Fibroblast of mammary gland (primary cell): ENCODE results near the gene OR10V1.

Source experiments
- DNase-seq: peaks from one replicate; pipeline ENCODE4 v3.0.0-alpha.2; 2010; ENCODE audit warnings: low read depth
- H3K4me3 ChIP-seq: 2 replicates; pipeline ENCODE4 v1.5.1; 2011; ENCODE audit warnings: low read depth, mild to moderate bottlenecking, low read length, moderate library complexity; ENCODE audit not compliant: control insufficient read depth
- TF ChIP-seq, protein P1 (sequence below): conservative IDR thresholded peaks from 2 replicates; pipeline ENCODE4 v1.5.1; 2011; ENCODE audit warnings: low read depth, low read length, inconsistent platforms; ENCODE audit not compliant: control insufficient read depth, insufficient read depth

Gene OR10V1

GRCh38 chr11:59668950-59669610, 44.6 kb downstream of the OR10V1 start, which contains the start of gene PATL1:
Gene PATL1 (minus strand): TSS chr11:59669037. CDS start chr11:59668895, 142 bp downstream.
- TF ChIP-seq, protein P1, sequence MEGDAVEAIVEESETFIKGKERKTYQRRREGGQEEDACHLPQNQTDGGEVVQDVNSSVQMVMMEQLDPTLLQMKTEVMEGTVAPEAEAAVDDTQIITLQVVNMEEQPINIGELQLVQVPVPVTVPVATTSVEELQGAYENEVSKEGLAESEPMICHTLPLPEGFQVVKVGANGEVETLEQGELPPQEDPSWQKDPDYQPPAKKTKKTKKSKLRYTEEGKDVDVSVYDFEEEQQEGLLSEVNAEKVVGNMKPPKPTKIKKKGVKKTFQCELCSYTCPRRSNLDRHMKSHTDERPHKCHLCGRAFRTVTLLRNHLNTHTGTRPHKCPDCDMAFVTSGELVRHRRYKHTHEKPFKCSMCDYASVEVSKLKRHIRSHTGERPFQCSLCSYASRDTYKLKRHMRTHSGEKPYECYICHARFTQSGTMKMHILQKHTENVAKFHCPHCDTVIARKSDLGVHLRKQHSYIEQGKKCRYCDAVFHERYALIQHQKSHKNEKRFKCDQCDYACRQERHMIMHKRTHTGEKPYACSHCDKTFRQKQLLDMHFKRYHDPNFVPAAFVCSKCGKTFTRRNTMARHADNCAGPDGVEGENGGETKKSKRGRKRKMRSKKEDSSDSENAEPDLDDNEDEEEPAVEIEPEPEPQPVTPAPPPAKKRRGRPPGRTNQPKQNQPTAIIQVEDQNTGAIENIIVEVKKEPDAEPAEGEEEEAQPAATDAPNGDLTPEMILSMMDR = no peak
- peak; percentile 98 for DNase-seq
- H3K4me3 ChIP-seq = peak within 1 kb of the TSS; percentile 81

DNA sequence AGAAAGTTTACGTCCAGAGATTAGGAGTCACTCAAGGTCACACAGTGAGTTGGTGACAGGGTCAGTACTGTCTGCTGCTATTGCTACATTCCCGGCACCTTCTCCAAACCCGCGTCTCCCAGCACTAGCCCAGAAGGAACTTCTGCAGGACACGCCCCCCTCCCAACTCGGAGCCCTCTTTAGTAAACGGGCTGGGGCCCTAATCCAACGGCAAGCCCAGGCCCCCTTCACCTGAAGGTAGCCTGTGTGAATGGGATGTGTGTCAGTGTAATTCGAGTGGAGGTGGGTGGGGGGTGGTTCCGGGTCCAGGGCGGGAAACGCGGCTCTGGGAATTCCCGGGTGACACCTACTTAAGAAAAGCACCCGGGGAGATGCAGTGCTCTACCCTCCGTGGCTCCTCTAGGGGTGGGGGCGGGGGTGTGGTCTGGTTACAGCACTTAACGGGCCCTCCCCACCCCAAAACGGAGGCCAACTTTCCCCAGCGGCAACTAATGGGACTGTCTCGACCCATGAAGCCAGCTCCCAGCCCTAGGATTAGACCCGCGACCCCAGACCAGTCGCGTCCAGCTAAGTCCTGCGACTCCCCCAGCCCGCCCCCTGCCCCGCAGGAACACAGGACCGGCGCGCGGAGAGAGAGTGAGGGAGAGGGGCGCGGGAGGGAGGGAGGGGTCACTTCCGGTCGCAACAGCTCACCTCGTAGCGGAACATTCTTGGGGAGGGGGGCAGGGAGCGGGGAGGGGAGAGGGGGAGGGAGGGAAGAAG, 45.3 kb downstream of the OR10V1 start:
- DNase-seq = peak; percentile 42
- TF ChIP-seq, protein P1 = no peak
- H3K4me3 ChIP-seq = peak overlapping the region; percentile 81

DNA sequence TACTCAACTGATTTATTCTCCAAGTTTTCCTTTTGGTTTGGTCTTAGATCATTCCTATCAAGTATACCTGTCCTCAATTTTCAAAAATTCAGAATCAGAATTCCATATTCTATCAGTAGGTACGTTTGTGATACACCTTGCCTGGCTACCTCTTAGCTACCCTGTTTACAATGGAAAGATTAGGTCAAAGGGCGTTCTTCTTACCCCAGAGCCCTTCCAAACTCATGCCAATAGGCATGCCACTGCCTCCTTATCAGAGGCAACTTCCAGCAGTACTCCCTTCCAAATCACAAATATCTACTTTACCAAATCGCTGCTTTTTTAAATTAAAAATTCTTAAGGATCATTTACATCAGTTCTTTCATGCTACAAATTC, 45.8 kb downstream of the OR10V1 start:
- TF ChIP-seq, protein P1 = no peak
- H3K4me3 ChIP-seq = peak overlapping the region; percentile 81
- DNase-seq = no peak

GRCh38 chr11:59666969-59667368, 46.7 kb downstream of the OR10V1 start:
- TF ChIP-seq, protein P1 = no peak
- DNase-seq = peak; percentile 16
- peak overlapping the region; percentile 81 for H3K4me3 ChIP-seq
